ENCODE results near the gene AMPH.
"Not testable (repeated sequence)": the region's sequence is repeated elsewhere in the genome, so short reads cannot be mapped to it uniquely, and the experiment has no call there.

AMPH gene

DNA sequence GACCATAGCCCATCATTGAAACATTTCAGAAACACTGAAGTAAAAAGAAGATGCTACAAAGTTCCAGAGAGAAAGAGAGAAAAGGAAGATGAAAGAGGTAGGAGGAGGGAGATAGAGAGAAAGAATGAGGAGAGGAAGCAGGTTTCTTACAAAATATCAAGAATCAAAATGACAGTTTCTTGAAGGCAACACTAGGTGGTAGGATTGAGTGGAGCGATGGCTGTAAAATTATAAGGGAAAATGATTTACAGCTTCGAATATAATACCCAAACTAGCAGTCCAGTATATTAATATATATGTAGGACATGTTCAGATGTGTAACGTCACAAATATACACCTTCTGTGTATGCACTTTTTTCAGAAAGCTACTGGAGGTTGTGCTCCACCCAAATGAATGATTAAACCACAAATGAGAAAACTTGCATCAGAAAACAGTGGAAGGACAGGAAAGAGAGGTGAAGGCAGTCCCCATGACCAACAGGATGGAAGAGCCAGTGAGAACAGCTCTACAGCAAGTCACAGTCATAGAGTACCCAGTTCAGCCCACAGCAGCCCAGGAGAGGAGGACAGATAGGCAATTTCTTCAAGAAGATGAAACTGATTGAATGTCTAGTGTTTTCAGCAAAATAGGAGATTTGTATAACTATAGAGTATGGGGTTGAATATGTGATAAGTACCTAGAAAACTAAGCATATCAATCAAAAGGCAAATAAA lies 206.3 kb downstream of the AMPH start:
- no peak for DNase-seq (ENCODE audit: low read depth)
- TF ChIP-seq CTCF (IDR thresholded peaks at IDR 0.05; ENCODE audit: control insufficient read depth, extremely low read depth, insufficient read depth), result peak; percentile 46
- H3K4me3 ChIP-seq (ENCODE audit: low read depth, low read length), result no peak overlapping the region

DNA sequence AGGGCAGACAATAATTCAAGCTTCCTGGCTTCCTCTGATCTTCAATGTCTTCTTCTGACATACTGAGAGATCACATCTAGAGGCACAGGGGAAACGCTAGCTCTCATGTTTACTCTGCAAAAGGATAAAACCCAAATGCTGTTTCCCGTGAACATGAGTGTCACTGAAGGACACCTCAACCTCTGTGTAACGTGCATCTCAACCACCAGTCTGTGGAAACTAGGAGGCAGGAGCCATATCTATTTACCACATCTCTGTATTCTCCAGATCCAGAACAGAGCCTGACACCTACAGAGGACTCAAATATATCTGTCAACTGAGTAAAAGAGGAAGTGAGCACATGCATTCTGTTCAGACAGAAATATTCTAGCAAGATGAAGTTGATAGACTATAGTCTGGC lies 217.4 kb downstream of the AMPH start:
- TF ChIP-seq CTCF (IDR thresholded peaks at IDR 0.05; ENCODE audit: control insufficient read depth, extremely low read depth, insufficient read depth), result no peak
- no peak for DNase-seq (ENCODE audit: low read depth)
- no peak overlapping the region for H3K4me3 ChIP-seq (ENCODE audit: low read depth, low read length)

DNA sequence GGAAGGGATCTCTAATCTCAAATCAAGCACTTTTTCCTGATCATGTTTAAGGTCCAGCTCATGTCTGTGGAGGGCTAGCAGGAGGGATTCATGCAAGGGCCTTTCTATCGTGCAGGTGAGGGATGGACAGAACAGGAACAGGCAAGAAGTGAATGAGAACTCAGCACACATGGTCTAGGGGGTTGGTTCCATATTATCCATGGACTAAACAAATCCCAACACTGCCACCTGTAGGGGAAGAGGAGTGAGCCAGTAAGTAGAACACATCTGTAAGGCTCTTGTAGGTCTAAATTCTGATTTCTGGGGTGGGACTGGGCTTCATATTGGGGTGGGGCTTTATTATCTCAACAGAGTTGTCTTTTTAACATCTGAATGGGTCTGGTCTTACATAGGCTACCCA lies 219.8 kb downstream of the AMPH start:
- H3K4me3 ChIP-seq (ENCODE audit: low read depth, low read length), result no peak overlapping the region
- no peak for DNase-seq (ENCODE audit: low read depth)
- TF ChIP-seq CTCF (IDR thresholded peaks at IDR 0.05; ENCODE audit: control insufficient read depth, extremely low read depth, insufficient read depth), result peak; percentile 43

DNA sequence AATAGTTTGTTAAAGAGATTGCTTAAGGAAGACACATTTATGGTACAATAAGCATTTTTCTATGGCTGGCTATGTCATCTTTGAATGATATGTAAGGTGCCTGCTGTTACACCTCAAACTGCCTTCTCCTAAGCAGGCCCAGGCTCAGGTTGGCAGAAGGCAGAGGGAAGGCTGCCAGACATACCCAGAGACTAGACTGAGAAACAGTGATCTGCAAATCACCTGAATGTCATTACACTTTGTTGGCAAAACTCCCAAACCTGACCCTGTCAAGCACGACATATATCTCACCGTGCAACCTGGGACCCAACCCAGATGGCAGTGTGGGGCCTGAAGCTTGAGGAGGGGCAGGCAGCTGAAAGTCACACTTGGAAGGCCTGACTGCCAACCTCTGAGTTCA lies 221.1 kb downstream of the AMPH start:
- no peak for TF ChIP-seq CTCF (IDR thresholded peaks at IDR 0.05; ENCODE audit: control insufficient read depth, extremely low read depth, insufficient read depth)
- no peak for DNase-seq (ENCODE audit: low read depth)

GRCh38 chr7:38409531-38409930 lies 221.6 kb downstream of the AMPH start:
- H3K4me3 ChIP-seq (ENCODE audit: low read depth, low read length), result no peak overlapping the region
- DNase-seq (ENCODE audit: low read depth), result no peak
- TF ChIP-seq CTCF (IDR thresholded peaks at IDR 0.05; ENCODE audit: control insufficient read depth, extremely low read depth, insufficient read depth), result no peak

More for the DNA sequence above, 221.1 kb downstream of the AMPH start:
- H3K4me3 ChIP-seq (ENCODE audit: low read depth, low read length), result no peak overlapping the region

- DNase-seq (ENCODE audit: low read depth), result peak; percentile 11
- TF ChIP-seq CTCF (IDR thresholded peaks at IDR 0.05; ENCODE audit: control insufficient read depth, extremely low read depth, insufficient read depth), result peak; percentile 79
- no peak overlapping the region for H3K4me3 ChIP-seq (ENCODE audit: low read depth, low read length)
Observed at GRCh38 chr7:38398725-38399321, 232.3 kb downstream of the AMPH start.

GRCh38 chr7:38396852-38397251 lies 234.3 kb downstream of the AMPH start:
- TF ChIP-seq CTCF (IDR thresholded peaks at IDR 0.05; ENCODE audit: control insufficient read depth, extremely low read depth, insufficient read depth), result no peak
- no peak overlapping the region for H3K4me3 ChIP-seq (ENCODE audit: low read depth, low read length)
- DNase-seq (ENCODE audit: low read depth), result no peak

DNA sequence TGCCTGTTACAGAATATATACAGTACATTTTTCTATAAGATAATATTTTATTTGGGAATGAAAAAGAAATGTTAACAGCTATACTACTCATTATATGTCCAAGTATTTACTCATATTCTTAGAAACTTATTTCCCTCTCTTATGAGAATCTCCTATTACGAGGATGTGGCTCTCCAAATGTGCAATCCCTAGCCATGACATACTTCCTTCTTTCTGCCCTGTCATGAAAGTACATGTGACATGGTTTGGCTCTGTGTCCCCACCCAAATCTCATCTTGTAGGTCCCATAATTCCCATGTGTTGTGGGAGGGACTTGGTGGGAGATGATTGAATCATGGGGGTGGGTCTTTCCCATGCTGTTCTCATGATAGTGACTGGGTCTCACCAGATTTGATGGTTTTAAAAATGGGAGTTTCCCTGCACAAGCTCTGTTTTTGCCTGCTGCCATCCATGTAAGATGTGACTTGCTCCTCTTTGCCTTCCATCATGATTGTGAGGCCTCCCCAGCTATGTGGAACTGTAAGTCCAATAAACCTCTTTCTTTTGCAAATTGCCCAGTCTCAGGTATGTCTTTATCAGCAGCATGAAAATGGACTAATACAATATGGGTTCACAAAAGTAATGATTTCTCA lies 235.1 kb downstream of the AMPH start:
- not testable (repeated sequence) for H3K4me3 ChIP-seq (ENCODE audit: low read depth, low read length); DNase-seq (ENCODE audit: low read depth)

All from LNCaP clone FGC (cell line).